ENCODE results near the gene SH3RF3.

The SH3RF3 gene

GRCh38 chr2:109306190-109306589 lies 177.2 kb downstream of the SH3RF3 start:
- H2AFZ ChIP-seq, result no peak overlapping the region
- H3K4me3 ChIP-seq (ENCODE audit: low read depth, low read length), result no peak overlapping the region
- H3K27ac ChIP-seq, result no peak overlapping the region
- no peak overlapping the region for H3K4me2 ChIP-seq (ENCODE audit: low read length)
- H3K4me1 ChIP-seq, result no peaks in the 10 kb centered on the region
- H3K27me3 ChIP-seq (ENCODE audit: control insufficient read depth, insufficient read depth, low read length), result no peaks in the 10 kb centered on the region
- H3K36me3 ChIP-seq (ENCODE audit: control insufficient read depth, insufficient read depth, low read length), result no peaks in the 10 kb centered on the region
- no peak for TF ChIP-seq CTCF (IDR thresholded peaks at IDR 0.05)
- H3K9ac ChIP-seq, result no peak overlapping the region
- H3K9me3 ChIP-seq (ENCODE audit: control insufficient read depth, low read length), result no peaks in the 10 kb centered on the region
- no peaks in the 10 kb centered on the region for H3K79me2 ChIP-seq

GRCh38 chr2:109311771-109312170 lies 182.8 kb downstream of the SH3RF3 start:
- Histone ChIP-seq H3K4me3 (ENCODE audit: low read depth, low read length) (no peak overlapping the region), H3K9ac (no peak overlapping the region), H3K27ac (no peak overlapping the region), H3K4me2 (ENCODE audit: low read length) (no peak overlapping the region), H3K9me3 (ENCODE audit: control insufficient read depth, low read length) (no peaks in the 10 kb centered on the region), H3K4me1 (no peaks in the 10 kb centered on the region), H2AFZ (no peak overlapping the region), H3K79me2 (no peaks in the 10 kb centered on the region), H3K36me3 (ENCODE audit: control insufficient read depth, insufficient read depth, low read length) (no peaks in the 10 kb centered on the region), H3K27me3 (ENCODE audit: control insufficient read depth, insufficient read depth, low read length) (no peaks in the 10 kb centered on the region)
- no peak for TF ChIP-seq CTCF (IDR thresholded peaks at IDR 0.05)

- Histone ChIP-seq H3K27ac (no peak overlapping the region), H2AFZ (no peak overlapping the region), H3K4me1 (no peaks in the 10 kb centered on the region), H3K4me2 (ENCODE audit: low read length) (no peak overlapping the region), H3K9me3 (ENCODE audit: control insufficient read depth, low read length) (no peaks in the 10 kb centered on the region), H3K27me3 (ENCODE audit: control insufficient read depth, insufficient read depth, low read length) (no peaks in the 10 kb centered on the region), H3K9ac (no peak overlapping the region), H3K4me3 (ENCODE audit: low read depth, low read length) (no peak overlapping the region), H3K79me2 (no peaks in the 10 kb centered on the region), H3K36me3 (ENCODE audit: control insufficient read depth, insufficient read depth, low read length) (no peaks in the 10 kb centered on the region)
- TF ChIP-seq CTCF (IDR thresholded peaks at IDR 0.05), result no peak
These were observed 183.9 kb downstream of the SH3RF3 start for GRCh38 chr2:109312902-109313301.

- H2AFZ ChIP-seq, result no peak overlapping the region
- no peaks in the 10 kb centered on the region for H3K9me3 ChIP-seq (ENCODE audit: control insufficient read depth, low read length)
- H3K9ac ChIP-seq, result no peak overlapping the region
- H3K4me3 ChIP-seq (ENCODE audit: low read depth, low read length), result no peak overlapping the region
- no peak for TF ChIP-seq CTCF (IDR thresholded peaks at IDR 0.05)
- H3K27ac ChIP-seq, result no peak overlapping the region
- H3K36me3 ChIP-seq (ENCODE audit: control insufficient read depth, insufficient read depth, low read length), result no peaks in the 10 kb centered on the region
- no peaks in the 10 kb centered on the region for H3K79me2 ChIP-seq
- peaks cover 3% of the 10 kb centered on the region for H3K4me1 ChIP-seq
- no peak overlapping the region for H3K4me2 ChIP-seq (ENCODE audit: low read length)
- no peaks in the 10 kb centered on the region for H3K27me3 ChIP-seq (ENCODE audit: control insufficient read depth, insufficient read depth, low read length)
These were observed 184.3 kb downstream of the SH3RF3 start for GRCh38 chr2:109313343-109313742.

GRCh38 chr2:109316091-109316490 lies 187.1 kb downstream of the SH3RF3 start:
- TF ChIP-seq CTCF (IDR thresholded peaks at IDR 0.05), result no peak
- Histone ChIP-seq H3K27ac (no peak overlapping the region), H3K4me1 (peaks cover 3% of the 10 kb centered on the region), H3K9ac (no peak overlapping the region), H3K79me2 (no peaks in the 10 kb centered on the region), H3K9me3 (ENCODE audit: control insufficient read depth, low read length) (no peaks in the 10 kb centered on the region), H3K4me3 (ENCODE audit: low read depth, low read length) (no peak overlapping the region), H2AFZ (no peak overlapping the region), H3K4me2 (ENCODE audit: low read length) (no peak overlapping the region), H3K36me3 (ENCODE audit: control insufficient read depth, insufficient read depth, low read length) (no peaks in the 10 kb centered on the region), H3K27me3 (ENCODE audit: control insufficient read depth, insufficient read depth, low read length) (no peaks in the 10 kb centered on the region)
